GM18526 (cell line): ENCODE measurements around the gene JOSD2.

Experiments
- POLR2A ChIP-seq: IDR thresholded peaks from 3 replicates; pipeline ENCODE4 v1.6.1; 2011; ENCODE audit not compliant: insufficient read length; ENCODE audit errors: extremely low read depth

Gene JOSD2

DNA sequence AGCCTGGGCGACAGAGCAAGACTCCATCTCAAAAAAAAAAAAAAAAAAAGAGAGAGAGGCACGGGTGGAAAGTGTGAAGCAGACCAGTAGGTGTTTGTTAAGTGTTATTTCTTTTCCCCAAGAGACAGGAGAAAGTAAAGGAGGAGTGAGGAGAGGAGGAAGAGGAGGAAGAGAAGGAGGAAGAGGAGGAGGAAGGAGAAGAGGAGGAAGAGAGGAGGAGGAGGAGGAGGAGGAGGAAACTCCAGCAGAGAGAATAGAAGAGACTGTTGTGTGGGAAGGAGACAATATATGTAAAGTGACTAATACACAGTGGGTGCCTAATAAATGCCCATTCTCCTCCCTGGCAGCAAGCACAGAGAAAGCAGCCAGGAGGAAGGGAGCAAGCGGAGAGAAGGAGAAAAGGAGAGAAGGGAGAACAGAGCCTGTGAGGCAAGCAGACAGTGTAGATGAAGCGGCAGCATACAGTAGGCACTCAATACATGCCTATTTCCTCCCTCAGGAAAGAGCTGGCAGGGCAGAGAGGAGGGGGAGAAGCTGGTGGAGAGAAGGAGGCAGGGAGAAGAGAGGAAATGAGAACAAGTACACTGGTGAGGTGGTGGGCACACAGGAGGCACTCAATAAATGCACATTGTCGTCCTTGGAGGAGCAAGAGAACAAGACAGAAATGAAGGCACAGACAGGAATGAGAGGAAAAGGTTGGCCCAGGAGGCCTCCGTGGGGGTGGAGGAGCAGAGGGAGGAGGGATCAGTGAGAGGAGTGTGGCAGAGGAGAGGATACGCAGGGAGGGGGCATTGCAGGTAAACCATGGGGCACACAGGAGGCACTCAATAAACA, 16.6 kb downstream of the JOSD2 start:
- no peak for TF ChIP-seq POLR2A

DNA sequence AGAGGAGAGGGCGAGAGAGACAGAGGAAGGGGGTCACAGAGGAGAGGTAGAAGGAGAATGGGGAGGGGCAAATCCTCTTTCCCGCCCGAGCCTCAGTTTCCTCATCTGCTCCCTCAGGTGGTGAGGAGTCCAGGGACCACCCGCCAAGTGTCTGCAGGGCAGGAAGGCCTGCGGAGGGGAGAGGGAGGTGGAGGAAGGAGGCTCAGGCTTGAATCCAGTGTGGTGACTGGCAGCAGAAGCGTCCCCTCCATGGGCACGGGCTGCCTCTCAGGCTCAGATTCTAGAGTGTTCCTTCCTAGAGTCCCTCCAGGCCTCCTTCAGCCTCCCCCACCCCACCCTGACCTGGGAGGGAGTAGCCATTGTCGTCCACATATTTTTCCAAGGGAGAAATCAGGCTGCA, 17.8 kb downstream of the JOSD2 start:
- no peak for TF ChIP-seq POLR2A

DNA sequence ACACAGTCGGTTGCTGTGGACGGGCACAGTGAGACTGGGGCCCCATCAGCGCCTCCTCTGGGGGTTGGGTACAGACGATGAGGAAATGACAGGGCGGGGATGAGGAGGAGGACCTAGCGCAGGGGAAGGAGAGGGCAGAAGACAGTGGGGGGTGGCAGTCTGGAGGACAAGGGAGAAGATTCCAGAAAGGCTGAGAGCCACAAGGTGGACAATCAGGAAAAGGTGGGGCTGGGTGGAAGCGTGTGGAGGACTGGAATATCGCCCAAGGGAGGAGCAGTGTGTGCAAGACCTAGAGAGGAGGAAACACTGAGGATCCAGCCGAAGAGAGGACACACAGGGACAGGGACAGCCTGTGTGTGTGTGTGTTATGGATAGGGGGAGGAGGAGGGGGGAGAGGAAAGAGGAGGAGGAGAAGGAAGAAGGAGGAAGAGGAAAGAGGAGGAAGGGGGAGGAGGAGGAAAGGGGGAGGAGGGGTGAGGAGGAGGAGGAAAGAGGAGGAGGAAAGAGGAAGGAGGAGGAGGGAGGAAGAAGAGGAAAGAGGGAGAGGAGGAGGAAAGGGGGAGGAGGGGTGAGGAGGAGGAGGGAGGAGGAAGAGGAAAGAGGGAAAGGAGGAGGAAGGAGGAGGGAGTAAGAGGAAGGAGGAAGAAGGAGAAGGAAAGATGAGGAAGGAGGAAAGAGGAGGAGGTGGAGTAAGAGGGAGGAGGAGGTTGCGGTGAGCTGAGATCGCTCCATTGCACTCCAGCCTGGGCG, 18.5 kb downstream of the JOSD2 start:
- no peak for TF ChIP-seq POLR2A

DNA sequence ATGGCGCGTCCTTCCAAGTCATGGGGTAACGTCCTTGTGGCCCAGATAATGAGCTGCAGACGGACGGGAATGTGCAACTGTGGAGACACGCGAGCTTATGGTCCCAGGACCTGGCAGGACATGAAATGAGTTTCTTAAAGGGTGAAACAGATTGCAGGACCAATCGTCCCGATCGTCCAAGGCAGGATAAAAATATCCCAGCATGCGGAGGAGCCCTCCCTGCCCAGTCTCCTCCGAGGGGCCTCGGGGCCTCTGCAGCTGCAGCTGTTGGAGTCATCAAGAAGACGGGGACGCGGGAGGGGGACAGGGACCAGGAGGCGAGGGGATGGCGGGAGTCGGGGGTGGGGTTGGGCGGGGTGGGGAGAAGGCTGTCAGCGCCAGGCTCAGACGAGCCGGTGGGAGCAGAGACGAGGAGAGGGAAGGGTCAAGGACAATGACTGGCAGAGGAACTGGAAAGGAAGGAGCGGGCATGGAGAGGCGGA, 20.0 kb downstream of the JOSD2 start:
- TF ChIP-seq POLR2A, result no peak

DNA sequence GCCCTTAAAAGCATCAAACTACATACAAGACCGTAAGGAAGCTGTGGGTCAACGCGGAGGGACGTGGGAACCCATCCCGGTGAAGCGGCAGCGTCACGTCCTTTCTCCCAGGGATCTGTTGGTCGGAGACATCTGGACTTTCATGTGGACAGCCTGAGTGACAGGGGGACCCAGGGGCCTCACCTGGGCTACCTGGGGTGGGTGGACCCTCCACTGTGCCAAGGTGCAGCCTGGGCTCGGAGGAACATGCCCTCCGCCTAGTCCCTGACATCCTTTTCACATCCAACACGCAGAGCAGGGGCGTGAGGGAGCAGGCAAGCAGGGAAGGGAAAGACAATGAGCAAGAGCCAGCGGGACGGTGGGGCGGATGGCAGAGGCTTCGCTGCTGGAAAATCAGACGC, 20.6 kb downstream of the JOSD2 start:
- no peak for TF ChIP-seq POLR2A

DNA sequence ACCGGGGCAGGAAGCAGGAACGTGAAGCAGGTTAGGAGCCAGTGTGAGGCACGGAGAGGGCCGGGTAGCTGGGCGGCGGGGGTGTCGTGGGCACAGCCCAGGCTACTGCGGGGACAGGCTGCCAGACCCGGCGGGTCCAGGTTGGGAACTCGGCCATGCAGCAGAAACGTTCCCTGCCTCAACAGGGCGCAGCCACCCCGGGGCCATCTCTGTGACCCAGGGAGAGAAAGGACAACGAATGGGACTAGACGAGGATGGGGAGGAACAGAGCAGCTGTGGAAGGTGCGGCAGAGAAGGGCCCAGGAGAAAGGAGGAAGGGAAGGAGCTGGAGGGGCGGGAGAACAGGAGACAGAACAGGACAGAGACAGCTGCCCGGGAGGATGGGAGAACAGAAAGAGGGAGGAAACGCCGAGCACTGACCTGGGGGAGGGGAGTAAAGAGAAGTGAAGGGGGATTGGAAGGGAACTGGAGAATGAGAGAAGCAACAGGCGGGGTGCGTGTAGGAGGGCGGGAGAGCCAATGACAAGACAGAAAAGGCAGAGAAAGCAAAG, 21.5 kb downstream of the JOSD2 start:
- no peak for TF ChIP-seq POLR2A

DNA sequence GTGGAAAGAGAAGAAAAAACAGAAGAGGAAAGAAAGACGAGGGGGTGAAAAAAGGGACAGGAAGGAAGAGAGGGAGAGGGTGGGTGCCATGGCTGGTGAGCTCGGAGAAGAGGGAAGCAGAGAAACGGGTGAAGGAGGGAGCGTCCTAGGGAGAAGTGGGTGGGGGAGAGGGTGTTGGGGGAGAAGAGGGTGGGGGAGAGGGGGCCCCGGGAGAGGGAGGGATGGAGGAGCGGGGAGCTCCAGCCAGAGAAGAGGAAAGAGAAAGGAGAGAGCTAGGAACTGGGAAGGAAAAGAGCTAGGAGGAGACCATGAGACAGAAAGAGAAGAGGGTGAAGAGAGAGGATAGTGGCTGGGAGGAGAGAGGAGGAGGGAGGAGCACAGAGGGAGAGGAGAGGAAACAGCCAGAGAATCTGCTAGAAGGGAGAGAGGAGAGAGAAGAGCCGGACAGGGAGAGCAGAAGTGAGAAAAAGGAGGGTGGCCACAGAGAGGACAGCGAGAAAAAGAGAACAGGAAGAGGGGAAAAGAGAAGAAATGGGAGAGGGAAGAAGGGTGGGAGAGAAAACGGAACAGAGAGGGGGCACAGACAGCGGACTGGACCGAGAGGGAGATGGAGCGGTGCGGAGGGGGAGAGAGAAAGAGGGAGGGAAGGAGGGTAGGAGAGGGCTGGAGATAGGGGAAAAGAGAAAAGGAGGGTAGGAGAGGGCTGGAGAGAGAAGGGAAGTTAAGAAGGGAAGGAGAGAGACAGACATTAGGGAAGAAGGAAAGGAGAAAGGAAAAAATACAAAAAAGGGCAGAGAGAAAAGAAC, 22.4 kb downstream of the JOSD2 start:
- no peak for TF ChIP-seq POLR2A

DNA sequence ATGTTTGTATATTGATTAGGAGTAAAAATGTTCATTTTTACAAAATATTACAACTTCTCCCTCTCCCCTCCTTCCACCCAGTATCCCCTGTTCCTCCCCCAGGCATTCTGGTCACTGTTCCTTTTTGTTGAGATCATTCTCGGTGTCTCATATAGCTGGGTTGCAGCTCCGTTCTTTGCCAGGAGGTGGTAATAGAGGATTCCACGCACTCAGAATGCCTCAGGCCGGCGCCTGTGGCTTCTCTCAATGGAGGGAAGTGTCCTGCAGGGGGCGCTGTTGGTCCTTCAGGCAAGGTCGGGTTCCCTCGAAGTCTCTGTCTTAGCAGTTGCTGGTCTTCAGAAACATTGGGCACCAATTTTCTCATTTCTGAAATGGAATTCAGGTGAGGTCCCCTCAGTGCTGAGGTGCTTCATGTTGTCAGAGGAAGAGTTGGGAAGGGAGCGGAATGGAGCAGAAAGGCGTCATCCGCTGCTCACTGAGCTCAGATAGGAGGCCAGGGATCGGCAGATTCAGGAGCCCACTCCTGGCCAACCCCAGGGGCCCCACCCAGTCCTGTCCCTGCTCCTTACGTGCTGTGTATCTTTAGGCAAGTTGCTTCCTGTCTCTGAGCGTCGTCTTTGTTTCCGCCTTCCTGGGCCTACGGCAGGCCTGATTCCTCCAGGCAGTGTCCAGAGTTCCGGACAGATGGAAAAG, 24.0 kb downstream of the JOSD2 start:
- TF ChIP-seq POLR2A, result no peak

DNA sequence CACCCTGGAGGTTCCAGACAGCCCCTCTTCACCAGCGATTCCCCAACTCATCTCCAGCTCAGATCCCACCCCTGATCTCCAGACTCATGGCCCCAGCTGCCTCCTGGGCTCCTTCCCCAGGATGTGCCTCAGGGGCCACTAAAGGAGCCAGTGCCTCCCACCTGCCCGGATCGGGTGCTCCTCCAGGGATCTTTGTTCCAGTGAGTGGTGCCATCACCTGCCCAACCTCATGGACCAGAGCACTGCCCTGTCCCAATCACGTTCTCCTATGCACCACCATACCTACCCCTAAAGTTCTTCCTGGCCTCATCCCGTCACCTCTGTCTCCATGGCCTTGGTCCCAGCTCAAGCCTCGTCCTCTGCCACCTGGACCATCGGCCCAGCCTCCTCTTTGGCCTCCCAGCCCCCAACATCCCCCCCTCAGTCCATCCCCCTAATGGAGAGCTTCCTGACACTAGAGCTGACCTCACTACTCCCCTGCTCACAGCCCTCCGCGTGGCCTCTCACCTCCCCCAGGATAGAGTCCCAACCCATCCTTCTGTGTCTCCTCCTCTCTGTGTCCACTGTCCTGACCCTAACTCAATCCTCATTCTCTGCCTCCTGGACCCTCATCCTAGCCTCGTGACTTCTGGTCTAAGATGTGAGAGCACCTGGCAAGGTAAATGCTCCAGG, 25.6 kb downstream of the JOSD2 start:
- TF ChIP-seq POLR2A, result no peak

DNA sequence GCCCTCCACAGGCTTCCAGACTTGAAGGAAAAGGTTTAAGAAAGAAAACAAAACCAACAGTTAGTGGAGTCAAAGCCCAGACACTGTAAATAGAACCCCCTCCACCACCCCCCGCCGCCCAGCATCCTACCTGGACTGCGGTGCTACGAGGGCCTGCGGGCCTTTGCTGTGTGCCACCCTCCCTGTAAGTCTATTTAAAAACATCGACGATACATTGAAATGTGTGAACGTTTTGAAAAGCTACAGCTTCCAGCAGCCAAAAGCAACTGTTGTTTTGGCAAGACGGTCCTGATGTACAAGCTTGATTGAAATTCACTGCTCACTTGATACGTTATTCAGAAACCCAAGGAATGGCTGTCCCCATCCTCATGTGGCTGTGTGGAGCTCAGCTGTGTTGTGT, 28.1 kb downstream of the JOSD2 start:
- TF ChIP-seq POLR2A, result no peak

DNA sequence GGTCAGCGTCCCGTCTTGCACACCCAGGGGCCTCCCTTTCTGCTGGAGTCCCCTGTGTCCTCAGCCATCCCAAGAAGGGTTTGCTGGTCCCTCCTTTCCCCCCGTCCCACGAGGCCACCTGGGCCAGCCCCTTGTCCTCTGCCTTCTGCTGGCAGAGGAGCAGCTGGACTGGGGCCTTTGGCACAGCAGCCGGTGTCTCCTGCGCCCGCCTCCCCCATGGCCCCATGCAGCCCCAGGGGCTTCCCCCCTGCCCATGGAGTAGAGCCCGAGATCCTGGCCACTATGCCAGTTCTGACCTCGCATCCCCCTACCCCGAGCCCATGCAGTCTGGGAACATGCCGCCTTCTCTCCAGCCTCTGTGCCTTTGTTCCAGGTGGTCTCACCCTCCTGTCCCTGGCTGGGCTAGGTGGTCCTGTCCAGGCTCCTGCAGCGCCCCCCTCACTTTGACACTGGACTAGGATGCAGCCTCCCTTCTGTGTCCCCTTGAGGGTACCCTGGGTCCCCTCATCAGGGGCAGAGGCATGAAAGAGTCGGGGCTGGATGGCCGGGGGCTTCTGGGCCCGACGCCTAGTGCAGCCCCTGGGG, 28.6 kb downstream of the JOSD2 start:
- no peak for TF ChIP-seq POLR2A

DNA sequence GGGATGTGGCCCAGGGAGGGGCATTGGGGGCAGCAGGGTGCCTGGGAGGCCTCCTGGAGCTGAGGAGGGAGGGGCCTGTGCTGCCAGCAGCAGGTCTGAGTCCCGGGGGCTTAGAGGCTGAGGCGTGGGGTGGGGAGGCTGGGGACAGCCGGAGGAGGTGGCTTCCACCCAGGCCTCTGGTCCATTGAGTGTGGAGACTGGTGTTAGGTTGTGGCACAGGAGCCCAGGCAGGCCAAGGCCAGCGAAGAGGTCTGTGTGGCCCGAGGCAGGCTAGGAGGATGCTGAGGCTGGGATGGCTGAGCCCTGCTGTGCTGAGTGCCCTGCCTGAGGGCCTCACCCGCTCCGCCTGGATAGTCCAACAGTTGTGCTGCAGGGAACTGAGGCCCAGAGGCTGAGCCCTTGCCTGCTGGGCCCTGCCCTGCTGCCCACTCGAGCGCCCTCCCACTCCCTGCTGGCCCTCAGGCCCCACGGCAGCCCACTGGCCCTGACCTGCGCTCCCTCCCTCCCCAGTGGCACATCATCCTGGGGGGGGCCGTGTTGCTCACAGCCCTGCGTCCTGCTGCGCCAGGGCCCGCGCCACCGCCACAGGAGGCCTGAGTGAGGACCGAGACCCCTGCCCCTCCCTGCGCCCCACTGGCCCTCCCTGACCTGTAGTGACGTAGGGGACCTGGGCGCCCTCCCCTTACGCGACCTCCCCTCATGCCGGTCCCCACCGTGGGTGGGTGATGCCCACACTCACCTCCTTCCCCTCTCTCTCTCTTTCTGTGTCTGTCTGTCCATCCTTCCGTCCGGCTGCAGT, 29.4 kb downstream of the JOSD2 start:
- TF ChIP-seq POLR2A, result no peak
